Fibroblast of lung (primary cell): ENCODE data around the gene CIZ1.

Source experiments
- CTCF ChIP-seq, 2 donors: IDR thresholded peaks in 1 of 2; conservative IDR thresholded peaks in 1 of 2; 1 replicate in 1 of 2; 2 replicates in 1 of 2; pipeline ENCODE4 v1.5.1; 2011 to 2012; ENCODE audit warnings: low read length in 2 of 2, control low read depth in 1 of 2, inconsistent platforms in 1 of 2, low read depth in 1 of 2, mild to moderate bottlenecking in 1 of 2
- EZH2 ChIP-seq: IDR thresholded peaks from 2 replicates; pipeline ENCODE4 v1.5.1; 2012; ENCODE audit warnings: low read length, control low read depth, mild to moderate bottlenecking; ENCODE audit errors: missing control alignments

DNA sequence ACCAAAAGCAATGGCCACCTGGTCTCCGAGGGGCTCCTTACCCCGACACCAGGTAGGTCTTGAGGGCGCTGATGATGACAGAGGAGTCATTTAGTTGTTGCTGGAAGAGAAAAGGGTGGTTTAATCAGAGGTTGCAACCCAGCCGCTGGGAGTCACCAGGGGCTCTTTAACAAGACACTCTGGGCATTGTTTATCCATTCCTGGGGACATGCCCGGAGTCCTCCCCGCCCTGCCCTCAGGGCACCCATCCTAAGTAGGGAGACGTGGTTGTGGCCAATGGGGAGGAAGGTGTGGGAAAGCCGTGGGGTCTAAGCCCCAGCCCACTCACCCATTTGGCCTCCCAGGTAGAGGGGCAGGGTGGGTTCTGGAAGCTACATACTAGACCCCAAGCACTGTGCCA is 66.9 kb downstream of the CIZ1 start:
- TF ChIP-seq CTCF (conservative IDR thresholded peaks at IDR 0.05 in 1 of 2, IDR thresholded peaks at IDR 0.05 in 1 of 2; ENCODE audit: low read depth in 1 of 2, low read length in 2 of 2) (no peak), EZH2 (no peak)
